ENCODE measurements around the gene ADGRL1.
"Not testable (repeated sequence)": the region's sequence is repeated elsewhere in the genome, so short reads cannot be mapped to it uniquely, and the experiment has no call there.

DNA sequence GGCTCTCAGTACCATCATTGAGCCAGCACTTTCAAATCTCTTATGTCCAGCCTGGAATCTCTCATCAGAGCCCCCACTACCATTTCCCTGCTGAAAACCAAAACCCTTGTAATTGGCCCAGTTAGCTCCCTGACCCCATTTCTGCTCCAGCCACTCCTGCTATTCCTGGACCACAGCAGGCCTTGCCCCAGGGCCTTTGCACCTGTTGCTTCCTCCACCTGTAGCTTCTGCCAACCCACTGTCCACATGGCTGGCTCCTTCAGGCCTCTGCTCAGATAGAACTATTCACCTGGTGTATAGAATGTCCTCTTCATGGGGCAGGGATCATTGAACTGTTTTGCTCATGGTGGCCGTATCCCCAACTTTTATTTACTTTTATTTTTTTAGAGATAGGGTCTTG, 20.3 kb downstream of the ADGRL1 start:
- TF ChIP-seq, protein P1, sequence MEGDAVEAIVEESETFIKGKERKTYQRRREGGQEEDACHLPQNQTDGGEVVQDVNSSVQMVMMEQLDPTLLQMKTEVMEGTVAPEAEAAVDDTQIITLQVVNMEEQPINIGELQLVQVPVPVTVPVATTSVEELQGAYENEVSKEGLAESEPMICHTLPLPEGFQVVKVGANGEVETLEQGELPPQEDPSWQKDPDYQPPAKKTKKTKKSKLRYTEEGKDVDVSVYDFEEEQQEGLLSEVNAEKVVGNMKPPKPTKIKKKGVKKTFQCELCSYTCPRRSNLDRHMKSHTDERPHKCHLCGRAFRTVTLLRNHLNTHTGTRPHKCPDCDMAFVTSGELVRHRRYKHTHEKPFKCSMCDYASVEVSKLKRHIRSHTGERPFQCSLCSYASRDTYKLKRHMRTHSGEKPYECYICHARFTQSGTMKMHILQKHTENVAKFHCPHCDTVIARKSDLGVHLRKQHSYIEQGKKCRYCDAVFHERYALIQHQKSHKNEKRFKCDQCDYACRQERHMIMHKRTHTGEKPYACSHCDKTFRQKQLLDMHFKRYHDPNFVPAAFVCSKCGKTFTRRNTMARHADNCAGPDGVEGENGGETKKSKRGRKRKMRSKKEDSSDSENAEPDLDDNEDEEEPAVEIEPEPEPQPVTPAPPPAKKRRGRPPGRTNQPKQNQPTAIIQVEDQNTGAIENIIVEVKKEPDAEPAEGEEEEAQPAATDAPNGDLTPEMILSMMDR (conservative IDR thresholded peaks at IDR 0.05; ENCODE audit: low read length), result not testable (repeated sequence)
- not testable (repeated sequence) for TF ChIP-seq EZH2phosphoT487 (IDR thresholded peaks at IDR 0.05; ENCODE audit: borderline replicate concordance, low read depth, low read length)

Measured in OCI-LY7 (cell line).